HG02610 (cell line): ENCODE measurements around the gene TCEA3.

ENCODE experiments used
- ATAC-seq: cut with Tn5 transposase; IDR thresholded peaks from one replicate; pipeline ENCODE4 v1.9.1; 2021; ENCODE audit warnings: mild to moderate bottlenecking, moderate library complexity; ENCODE audit not compliant: unreplicated experiment

The TCEA3 gene

GRCh38 chr1:23422241-23422877 is 2.2 kb downstream of the TCEA3 start:
- no peak for ATAC-seq

GRCh38 chr1:23421753-23422240 is 2.8 kb downstream of the TCEA3 start:
- no peak for ATAC-seq

- no peak for ATAC-seq
Measured at GRCh38 chr1:23421343-23421742, 3.2 kb downstream of the TCEA3 start.

GRCh38 chr1:23420778-23421177 is 3.8 kb downstream of the TCEA3 start:
- ATAC-seq, result no peak

- ATAC-seq, result no peak
Measured at GRCh38 chr1:23419180-23419579, 5.4 kb downstream of the TCEA3 start.

GRCh38 chr1:23417570-23417969 is 7.0 kb downstream of the TCEA3 start:
- no peak for ATAC-seq

- no peak for ATAC-seq
Measured at GRCh38 chr1:23416964-23417363, 7.6 kb downstream of the TCEA3 start.

DNA sequence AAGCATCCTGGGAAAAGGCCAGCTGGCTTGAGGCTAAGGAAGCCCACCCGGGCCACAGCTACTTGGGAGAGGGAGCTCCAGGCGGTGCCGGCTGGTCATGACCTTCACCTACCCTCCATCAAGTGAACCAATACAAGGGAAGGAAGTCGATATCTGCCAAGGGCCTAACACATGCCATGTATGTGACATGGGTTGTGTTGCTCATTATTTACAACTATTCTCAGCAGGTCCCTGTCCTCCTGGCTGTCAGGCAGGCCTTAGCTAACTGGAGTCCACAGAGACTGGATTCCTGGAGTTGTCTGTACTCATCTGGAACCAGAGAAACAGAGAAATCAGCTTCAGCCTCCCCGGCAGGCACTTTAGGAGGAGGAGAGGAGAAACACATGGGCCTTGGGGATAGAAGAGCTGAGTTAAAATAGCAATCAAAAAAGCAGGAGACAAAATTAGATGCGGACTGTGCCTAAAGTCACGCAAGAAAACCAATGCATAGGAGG is 15.7 kb downstream of the TCEA3 start:
- no peak for ATAC-seq

DNA sequence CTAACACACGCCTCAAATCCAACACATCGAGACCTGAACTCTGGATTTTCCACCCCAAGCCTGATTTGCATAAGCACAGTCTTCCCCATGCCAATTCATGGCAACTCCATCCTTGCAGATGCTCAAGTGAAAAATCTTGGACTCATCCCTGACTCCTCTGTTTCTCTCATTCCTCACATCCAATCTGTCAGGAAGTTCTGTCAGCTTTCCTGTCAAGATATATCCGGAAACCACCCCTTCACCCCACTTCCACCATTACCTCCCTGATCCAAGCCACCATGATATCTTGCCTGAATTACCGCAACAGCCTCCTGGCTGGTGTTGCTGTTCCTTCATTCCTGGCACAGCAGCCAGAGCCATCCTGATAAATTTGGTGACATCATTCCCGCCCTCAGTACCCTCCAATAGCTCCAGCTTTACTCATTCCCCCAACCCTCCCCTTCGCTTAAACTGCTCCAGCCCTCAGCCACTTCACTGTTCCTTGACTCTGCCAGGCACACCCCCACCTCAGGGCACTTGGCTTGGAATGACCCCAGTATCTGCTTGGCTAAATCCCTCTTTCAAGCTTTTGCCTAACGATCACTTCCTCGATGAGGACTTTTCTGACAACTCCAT is 17.4 kb downstream of the TCEA3 start:
- ATAC-seq, result no peak

DNA sequence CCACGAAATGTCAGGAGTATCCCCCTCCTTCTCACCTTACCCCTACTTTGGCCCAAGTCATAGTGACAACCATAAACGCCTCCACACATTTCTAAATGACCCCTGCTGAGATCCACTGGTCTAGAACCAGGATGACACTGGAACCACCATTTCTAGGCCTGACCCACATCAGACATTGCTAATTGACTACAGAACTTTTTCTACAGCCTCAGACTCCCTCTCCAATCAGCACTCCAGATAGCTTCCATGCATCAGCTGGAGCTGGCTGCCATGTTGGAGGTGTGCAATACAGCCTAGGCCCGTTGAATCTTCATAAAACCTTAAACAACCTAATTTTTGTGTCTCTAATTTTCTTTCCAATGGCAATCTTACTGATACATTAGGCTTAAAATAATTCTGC is 18.6 kb downstream of the TCEA3 start:
- no peak for ATAC-seq

DNA sequence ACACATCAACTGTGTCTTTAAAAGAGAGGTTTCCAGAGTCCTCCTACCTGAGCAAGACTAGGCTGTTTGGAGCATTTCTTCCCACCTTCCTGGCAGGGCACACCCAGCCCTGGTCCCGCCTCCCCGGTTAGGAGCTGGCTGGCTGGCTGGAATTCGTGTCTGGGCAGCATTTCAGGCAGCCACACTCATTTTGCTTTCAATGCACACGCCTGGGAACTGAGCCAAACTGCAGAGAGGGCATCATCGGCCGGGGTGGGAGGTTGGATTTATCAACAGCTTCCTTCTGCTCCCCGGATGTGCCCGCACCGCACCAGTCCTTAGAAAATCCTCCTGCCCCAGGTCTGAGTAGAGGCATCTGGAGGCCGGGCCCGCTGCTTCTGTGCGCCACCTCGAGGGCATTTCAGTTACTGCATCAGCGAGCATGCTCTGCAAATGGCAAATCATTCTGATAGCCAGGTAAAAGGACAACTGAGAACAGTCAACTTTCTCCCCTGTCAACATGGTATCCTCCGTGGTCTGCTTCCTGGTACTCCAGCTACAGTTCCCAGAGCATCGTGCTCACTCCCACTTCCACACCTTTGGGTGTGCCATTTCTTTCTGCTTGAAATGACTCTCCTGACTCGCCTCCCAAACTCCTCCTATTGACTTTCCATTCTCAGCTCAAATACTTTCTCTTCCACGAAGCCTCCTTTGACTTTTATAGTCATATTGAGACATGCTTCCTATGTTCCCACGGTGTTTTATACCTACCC is 20.6 kb downstream of the TCEA3 start:
- no peak for ATAC-seq

- ATAC-seq, result no peak
Measured at GRCh38 chr1:23403355-23403734, 21.2 kb downstream of the TCEA3 start.

- ATAC-seq, result no peak
Measured at GRCh38 chr1:23403038-23403336, 21.6 kb downstream of the TCEA3 start.

- ATAC-seq, result no peak
Measured at GRCh38 chr1:23402286-23403037, 22.1 kb downstream of the TCEA3 start.

DNA sequence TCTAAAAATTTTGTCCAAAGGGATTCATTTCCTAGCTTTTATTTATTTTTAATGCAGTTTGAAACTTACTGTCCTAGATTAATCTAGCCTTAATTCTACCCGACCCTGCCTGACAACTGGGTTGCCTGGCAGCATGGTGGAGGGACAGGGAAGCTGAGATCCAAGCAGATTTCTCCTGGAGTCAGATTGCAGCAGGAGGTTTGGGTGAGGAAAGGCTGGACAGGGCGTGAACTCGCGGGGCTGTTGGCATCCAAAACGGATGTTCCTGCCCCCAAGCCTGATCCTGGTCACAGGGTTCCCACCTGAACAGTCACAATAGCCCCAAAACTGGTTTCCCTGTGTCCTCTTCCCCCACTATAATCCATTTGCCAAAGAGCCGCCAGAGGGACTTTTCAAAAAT is 23.2 kb downstream of the TCEA3 start:
- no peak for ATAC-seq

- ATAC-seq, result no peak
Measured at GRCh38 chr1:23400324-23401114, 24.0 kb downstream of the TCEA3 start.

- ATAC-seq, result no peak
Measured at GRCh38 chr1:23399229-23399628, 25.3 kb downstream of the TCEA3 start.

DNA sequence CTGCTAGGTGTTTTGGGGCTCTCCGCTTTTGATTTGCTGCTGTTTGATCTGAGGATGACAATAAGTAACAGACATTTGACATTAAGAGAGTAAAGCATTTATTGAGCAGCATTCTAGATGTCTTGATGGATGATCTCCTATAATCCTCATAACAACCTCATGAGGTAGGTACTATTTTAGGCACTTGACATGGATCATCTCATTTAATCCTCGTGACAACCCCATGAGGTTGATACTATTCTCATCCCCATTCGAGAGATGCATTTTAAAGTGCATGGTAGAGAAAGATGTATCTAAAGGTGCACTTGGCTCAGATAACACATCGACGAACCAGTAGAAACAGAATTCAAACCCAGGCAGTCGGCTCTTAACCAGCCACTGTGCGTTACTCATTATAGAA is 26.6 kb downstream of the TCEA3 start:
- ATAC-seq, result no peak

DNA sequence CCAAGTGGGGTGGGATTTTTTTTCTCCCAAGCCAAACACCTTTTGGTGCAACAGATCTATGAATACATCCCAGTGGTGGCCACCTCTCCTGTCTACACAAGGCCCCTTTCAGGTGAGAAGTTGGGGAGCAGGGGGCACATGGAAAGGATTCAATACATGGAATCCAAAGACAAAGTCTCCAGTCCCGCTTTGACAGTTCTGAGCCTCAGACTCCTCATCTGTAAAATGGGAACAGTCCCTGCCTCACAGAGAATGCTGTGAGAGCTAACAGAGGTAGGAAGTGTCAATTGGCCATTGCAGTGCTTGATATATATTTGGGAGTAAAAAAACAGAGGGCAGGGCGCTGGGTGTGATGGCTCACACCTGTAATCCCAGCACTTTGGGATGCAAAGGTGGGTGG is 28.2 kb downstream of the TCEA3 start:
- no peak for ATAC-seq

- no peak for ATAC-seq
Measured at GRCh38 chr1:23395849-23396248, 28.7 kb downstream of the TCEA3 start.
